ENCODE measurements around the gene FN3K.

The FN3K gene

GRCh38 chr17:82797061-82797460 lies 61.6 kb downstream of the FN3K start:
- DNase-seq = no peak

- DNase-seq = no peak
Measured at GRCh38 chr17:82798752-82799151, 63.3 kb downstream of the FN3K start.

GRCh38 chr17:82799591-82799990 lies 64.2 kb downstream of the FN3K start:
- no peak for DNase-seq

All from activated gamma-delta T cell treated with Interleukin-2 at 50 U/mL for 16 hours (primary cell).